Fibroblast of skin of right quadriceps (primary cell): ENCODE data around the gene EIF2B4.
"Not testable (repeated sequence)": the region's sequence is repeated elsewhere in the genome, so short reads cannot be mapped to it uniquely, and the experiment has no call there.

Experiments used
- DNase-seq: peaks from one replicate; pipeline ENCODE4 v3.0.0-alpha.2; 2013

EIF2B4 gene

GRCh38 chr2:27377618-27378095 is 7.5 kb upstream of the EIF2B4 start:
- DNase-seq: no peak

GRCh38 chr2:27376866-27377617 is 6.9 kb upstream of the EIF2B4 start:
- DNase-seq: no peak

GRCh38 chr2:27376151-27376865 is 6.2 kb upstream of the EIF2B4 start:
- DNase-seq: no peak

GRCh38 chr2:27375513-27376099 is 5.5 kb upstream of the EIF2B4 start:
- no peak for DNase-seq

- DNase-seq: no peak
These were observed 3.4 kb upstream of the EIF2B4 start for GRCh38 chr2:27373567-27373966.

GRCh38 chr2:27372937-27373336 is 2.8 kb upstream of the EIF2B4 start:
- no peak for DNase-seq

GRCh38 chr2:27370816-27371620 is 880 bp upstream of the EIF2B4 start:
- DNase-seq: peak; percentile 55

GRCh38 chr2:27369471-27370025 is 590 bp downstream of the EIF2B4 start:
- peak; percentile 41 for DNase-seq

- no peak for DNase-seq
These were observed 6.2 kb downstream of the EIF2B4 start for GRCh38 chr2:27363933-27364332.

- no peak for DNase-seq
These were observed 7.3 kb downstream of the EIF2B4 start for GRCh38 chr2:27362678-27363420.

GRCh38 chr2:27356382-27357181 is 13.6 kb downstream of the EIF2B4 start, which contains the start of gene GTF3C2:
Gene GTF3C2 (minus strand): TSS chr2:27356764. CDS start chr2:27343554, 13,210 bp downstream.
- peak; percentile 98 for DNase-seq

- peak; percentile 34 for DNase-seq
These were observed 14.1 kb downstream of the EIF2B4 start for GRCh38 chr2:27356056-27356381.

GRCh38 chr2:27354597-27354927 is 15.6 kb downstream of the EIF2B4 start:
- no peak for DNase-seq

- DNase-seq: peak; percentile 19
These were observed 16.2 kb downstream of the EIF2B4 start for GRCh38 chr2:27353762-27354596.

GRCh38 chr2:27353386-27353761 is 16.8 kb downstream of the EIF2B4 start:
- not testable (repeated sequence) for DNase-seq

- no peak for DNase-seq
These were observed 18.1 kb downstream of the EIF2B4 start for GRCh38 chr2:27351802-27352598.

GRCh38 chr2:27350106-27350693 is 19.9 kb downstream of the EIF2B4 start:
- DNase-seq: no peak

- no peak for DNase-seq
These were observed 22.5 kb downstream of the EIF2B4 start for GRCh38 chr2:27347641-27348040.

- DNase-seq: no peak
These were observed 34.0 kb downstream of the EIF2B4 start for GRCh38 chr2:27336173-27336572.
